HG02759 (cell line): ENCODE data around the gene ETNPPL.

ENCODE experiments used
- ATAC-seq: cut with Tn5 transposase; IDR thresholded peaks from one replicate; pipeline ENCODE4 v1.9.1; 2021; ENCODE audit warnings: mild to moderate bottlenecking, moderate library complexity; ENCODE audit not compliant: unreplicated experiment

Gene ETNPPL

GRCh38 chr4:108702960-108703359, 59.9 kb downstream of the ETNPPL start:
- no peak for ATAC-seq

- ATAC-seq = no peak
These were observed 62.6 kb downstream of the ETNPPL start for GRCh38 chr4:108700081-108700757.

- no peak for ATAC-seq
These were observed 66.7 kb downstream of the ETNPPL start for GRCh38 chr4:108696160-108696559.

- no peak for ATAC-seq
These were observed 67.8 kb downstream of the ETNPPL start for GRCh38 chr4:108695062-108695461.

GRCh38 chr4:108694423-108694822, 68.4 kb downstream of the ETNPPL start:
- ATAC-seq = no peak

- no peak for ATAC-seq
These were observed 69.0 kb downstream of the ETNPPL start for GRCh38 chr4:108693819-108694218.

- ATAC-seq = no peak
These were observed 69.6 kb downstream of the ETNPPL start for GRCh38 chr4:108693211-108693610.
